MCF 10A (cell line): ENCODE results near the gene CTR9. TPM values are rescaled to one million over a fixed set of nuclear protein-coding genes. Genes with fewer than 3 reads are reported as not detected.

Source experiments
- BruUV-seq: library from RNA; stranded (reverse); fragments of 400-500 nt; replicated peaks from 2 replicates; lab custom pipeline; 2021; lab: Mats Ljungman, UMichigan
- CTCF ChIA-PET: fragments of 300-600 bp; sonication (Branson Sonifier 250); formaldehyde crosslinking; extraction: SDS; loops from one replicate; lab custom pipeline; 2021; ENCODE audit warnings: antibody characterized with exemption, inconsistent platforms; lab: Yijun Ruan, JAX
- POLR2A ChIA-PET: fragments of 300-600, 350-650 bp; sonication (Branson Sonifier 250); formaldehyde crosslinking; extraction: SDS; loops from one replicate; lab custom pipeline; 2020; ENCODE audit warnings: antibody characterized with exemption, inconsistent platforms; lab: Yijun Ruan, JAX
- DNase-seq: peaks from one replicate; pipeline ENCODE4 v3.0.0-alpha.2; 2018; ENCODE audit not compliant: unreplicated experiment
- H3K27ac Mint-ChIP-seq: one replicate; pipeline ENCODE4 v1.8.0; 2022; ENCODE audit warnings: mild to moderate bottlenecking, low read depth, mixed read lengths; ENCODE audit not compliant: unreplicated experiment
- H3K27me3 Mint-ChIP-seq: one replicate; pipeline ENCODE4 v1.8.0; 2022; ENCODE audit warnings: mixed read lengths; ENCODE audit not compliant: insufficient read depth, unreplicated experiment
- H3K36me3 Mint-ChIP-seq: one replicate; pipeline ENCODE4 v1.8.0; 2022; ENCODE audit warnings: mild to moderate bottlenecking, moderate library complexity, mixed read lengths; ENCODE audit not compliant: insufficient read depth, unreplicated experiment
- H3K4me1 Mint-ChIP-seq: one replicate; pipeline ENCODE4 v1.8.0; 2022; ENCODE audit warnings: mixed read lengths; ENCODE audit not compliant: insufficient read depth, unreplicated experiment
- H3K4me3 Mint-ChIP-seq: one replicate; pipeline ENCODE4 v1.8.0; 2022; ENCODE audit warnings: mild to moderate bottlenecking, moderate library complexity, mixed read lengths; ENCODE audit not compliant: unreplicated experiment
- H3K9me3 Mint-ChIP-seq: one replicate; pipeline ENCODE4 v1.8.0; 2022; ENCODE audit warnings: mixed read lengths; ENCODE audit not compliant: unreplicated experiment
- intact Hi-C: fragments of 100-400 bp; cut with micrococcal nuclease; formaldehyde crosslinking; loops from 2 replicates; pipeline ENCODE4 v1.14.1; 2022
- total RNA-seq: library from RNA; stranded (reverse); gene quantifications from 2 replicates; pipeline ENCODE4 v1.2.3, GENCODE V29; 2022
- TF ChIP-seq, protein P1 (sequence below): fragments of 200-600 bp; IDR thresholded peaks from one replicate; pipeline ENCODE4 v1.8.0; 2022; ENCODE audit warnings: antibody characterized with exemption, mild to moderate bottlenecking; ENCODE audit not compliant: unreplicated experiment

CTR9 gene
- total RNA-seq, 1 experiment from 2014 or later = 28.8 TPM

DNA sequence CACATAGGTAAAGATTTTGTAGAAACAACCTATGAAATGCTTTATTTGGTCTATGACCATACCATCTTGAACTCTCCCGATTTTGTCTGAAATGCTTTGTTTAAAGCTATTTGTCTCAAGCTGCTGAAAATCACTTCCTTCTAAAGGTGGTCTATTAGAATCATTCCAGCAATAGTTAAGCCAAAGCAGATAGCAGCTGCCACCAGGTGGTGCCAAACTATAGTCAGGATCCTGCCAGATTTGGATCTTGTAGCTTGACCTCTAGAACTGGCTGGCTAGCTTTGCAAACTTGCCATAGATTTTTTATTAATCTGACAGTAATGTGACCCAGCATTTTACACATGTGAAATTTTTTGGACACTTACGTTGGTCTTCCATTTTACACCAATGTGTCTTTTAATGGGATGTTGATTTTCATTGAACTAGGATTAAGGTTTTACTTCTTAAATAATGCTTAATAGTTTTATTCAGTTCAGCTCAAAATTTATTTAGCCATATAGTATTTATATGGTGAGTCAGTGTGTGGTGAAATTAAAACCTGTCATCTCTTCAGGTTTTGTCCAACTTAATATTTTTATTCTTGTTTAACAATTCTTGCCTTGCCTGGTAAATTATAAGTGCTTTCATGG, 19.7 kb downstream of the CTR9 start:
- no TSS peak for BruUV-seq
- intact Hi-C loops = loop anchor here (1.0 to 5.0 kb wide), 2 partner anchors 22 to 1017 kb away; no protein-coding TSS in a partner anchor
- ChIA-PET POLR2A (interaction anchor here (0.8 to 4.1 kb wide), 8 partner anchors 9 to 365 kb away, joined by 3 to 24 read pairs (median 4); partner anchors contain the start of genes CTR9, EIF4G2 and ZBED5), CTCF (interaction anchor here (0.5 to 5.2 kb wide), 33 partner anchors 10 to 1018 kb away, joined by 3 to 66 read pairs (median 4); partner anchors contain the start of gene EIF4G2)
- DNase-seq = peak; percentile 58
- Mint-ChIP-seq H3K27me3 (no peaks in the 10 kb centered on the region), H3K4me1 (no peaks in the 10 kb centered on the region), H3K4me3 (no peak overlapping the region), H3K9me3 (no peaks in the 10 kb centered on the region), H3K27ac (no peak overlapping the region), H3K36me3 (no peaks in the 10 kb centered on the region)
- TF ChIP-seq, protein P1, sequence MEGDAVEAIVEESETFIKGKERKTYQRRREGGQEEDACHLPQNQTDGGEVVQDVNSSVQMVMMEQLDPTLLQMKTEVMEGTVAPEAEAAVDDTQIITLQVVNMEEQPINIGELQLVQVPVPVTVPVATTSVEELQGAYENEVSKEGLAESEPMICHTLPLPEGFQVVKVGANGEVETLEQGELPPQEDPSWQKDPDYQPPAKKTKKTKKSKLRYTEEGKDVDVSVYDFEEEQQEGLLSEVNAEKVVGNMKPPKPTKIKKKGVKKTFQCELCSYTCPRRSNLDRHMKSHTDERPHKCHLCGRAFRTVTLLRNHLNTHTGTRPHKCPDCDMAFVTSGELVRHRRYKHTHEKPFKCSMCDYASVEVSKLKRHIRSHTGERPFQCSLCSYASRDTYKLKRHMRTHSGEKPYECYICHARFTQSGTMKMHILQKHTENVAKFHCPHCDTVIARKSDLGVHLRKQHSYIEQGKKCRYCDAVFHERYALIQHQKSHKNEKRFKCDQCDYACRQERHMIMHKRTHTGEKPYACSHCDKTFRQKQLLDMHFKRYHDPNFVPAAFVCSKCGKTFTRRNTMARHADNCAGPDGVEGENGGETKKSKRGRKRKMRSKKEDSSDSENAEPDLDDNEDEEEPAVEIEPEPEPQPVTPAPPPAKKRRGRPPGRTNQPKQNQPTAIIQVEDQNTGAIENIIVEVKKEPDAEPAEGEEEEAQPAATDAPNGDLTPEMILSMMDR = peak; percentile 53

DNA sequence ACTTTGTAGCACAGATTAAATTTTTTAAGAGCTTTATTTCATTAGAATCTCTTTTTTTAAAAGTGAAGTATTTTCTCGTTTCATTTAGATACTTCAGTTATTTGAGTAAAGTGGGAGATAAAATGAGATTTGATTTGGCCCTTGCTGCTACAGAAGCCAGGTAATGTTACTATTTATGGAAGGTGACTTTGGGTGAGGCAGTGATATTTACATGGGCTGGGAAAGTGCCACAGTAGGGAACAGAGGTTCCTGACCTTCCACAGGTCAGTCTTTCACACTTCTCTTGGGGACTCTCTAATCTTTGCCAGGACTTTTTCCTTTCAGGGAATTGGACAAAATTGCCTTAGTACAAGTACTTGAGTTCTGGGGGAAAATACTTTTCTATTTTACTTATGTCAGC, 20.4 kb downstream of the CTR9 start:
- CTCF ChIA-PET = interaction anchor here (0.6 to 5.2 kb wide), 19 partner anchors 9 to 1368 kb away, joined by 3 to 66 read pairs (median 7); no protein-coding TSS in a partner anchor
- H3K27ac Mint-ChIP-seq = no peak overlapping the region
- TF ChIP-seq, protein P1 = no peak
- intact Hi-C loops = loop anchor here (5.0 kb wide), 1 partner anchor 1016 kb away; no protein-coding TSS in a partner anchor
- POLR2A ChIA-PET = interaction anchor here (1.0 to 4.1 kb wide), 4 partner anchors 18 to 365 kb away, joined by 3 to 24 read pairs (median 4); partner anchors contain the start of gene EIF4G2
- peaks cover 6% of the 10 kb centered on the region for H3K36me3 Mint-ChIP-seq
- no peaks in the 10 kb centered on the region for H3K9me3 Mint-ChIP-seq
- no peaks in the 10 kb centered on the region for H3K27me3 Mint-ChIP-seq
- H3K4me1 Mint-ChIP-seq = no peaks in the 10 kb centered on the region
- no TSS peak for BruUV-seq
- H3K4me3 Mint-ChIP-seq = no peak overlapping the region
- no peak for DNase-seq

DNA sequence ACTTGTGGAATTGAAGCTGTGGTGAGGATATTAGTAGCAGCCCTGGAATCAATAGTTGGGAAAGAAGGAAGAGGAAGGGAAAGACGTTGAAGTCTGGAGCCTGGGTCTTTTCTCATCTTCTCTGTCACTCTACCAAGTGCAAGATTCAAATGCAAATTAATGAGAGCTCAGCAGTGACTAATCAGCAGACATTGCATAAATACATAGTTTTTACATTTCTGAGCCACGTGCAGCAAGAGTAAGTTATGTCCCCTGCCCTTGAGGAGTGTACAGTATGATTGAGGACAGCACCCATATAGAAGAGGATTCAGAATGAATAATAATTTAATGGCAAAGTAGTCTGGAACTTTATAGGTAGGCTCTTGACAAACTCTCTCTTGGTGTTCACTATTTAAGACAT, 23.8 kb downstream of the CTR9 start:
- Mint-ChIP-seq H3K27ac (no peak overlapping the region), H3K4me3 (no peak overlapping the region), H3K27me3 (no peaks in the 10 kb centered on the region), H3K4me1 (no peaks in the 10 kb centered on the region), H3K36me3 (peaks cover 30% of the 10 kb centered on the region), H3K9me3 (no peaks in the 10 kb centered on the region)
- BruUV-seq = no TSS peak
- no peak for DNase-seq
- ChIA-PET CTCF (interaction anchor here (0.6 to 1.6 kb wide), 3 partner anchors 17 to 1025 kb away, joined by 3 to 6 read pairs (median 4); no protein-coding TSS in a partner anchor), POLR2A (no interaction called here)
- intact Hi-C loops = loop anchor here (5.0 kb wide), 1 partner anchor 1012 kb away; no protein-coding TSS in a partner anchor
- TF ChIP-seq, protein P1 = no peak

DNA sequence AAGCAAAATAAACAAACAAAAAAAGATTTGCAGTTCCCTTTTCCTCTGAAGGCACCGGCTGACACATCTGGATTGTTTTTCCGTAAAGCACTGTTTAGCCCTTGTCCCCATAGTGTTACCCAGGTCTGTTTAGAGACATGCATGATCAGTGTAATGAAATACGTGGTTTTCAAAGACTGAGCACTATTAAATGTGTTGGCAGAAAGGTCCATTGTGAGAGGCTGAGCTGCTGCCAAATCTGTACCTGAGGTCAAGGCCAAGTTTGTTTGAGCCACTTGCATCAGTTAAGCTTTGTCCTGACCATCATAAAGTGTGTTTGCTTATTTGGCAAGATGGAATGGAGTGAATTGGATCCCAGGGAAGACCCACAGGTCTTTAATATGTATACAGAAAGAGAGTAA, 26.3 kb downstream of the CTR9 start:
- ChIA-PET CTCF (interaction anchor here (1.4 kb wide), 1 partner anchor 15 kb away, joined by 4 read pairs; no protein-coding TSS in a partner anchor), POLR2A (interaction anchor here (0.5 to 0.7 kb wide), 2 partner anchors 32 to 1069 kb away, joined by 3 read pairs; partner anchors contain the start of gene EIF4G2)
- TF ChIP-seq, protein P1 = no peak
- H3K27ac Mint-ChIP-seq = no peak overlapping the region
- BruUV-seq = no TSS peak
- DNase-seq = no peak
- no peaks in the 10 kb centered on the region for H3K27me3 Mint-ChIP-seq
- H3K4me3 Mint-ChIP-seq = no peak overlapping the region
- peaks cover 34% of the 10 kb centered on the region for H3K36me3 Mint-ChIP-seq
- intact Hi-C loops = no loop called here
- H3K9me3 Mint-ChIP-seq = no peaks in the 10 kb centered on the region
- no peaks in the 10 kb centered on the region for H3K4me1 Mint-ChIP-seq
